NCI-H2196 (cell line): Measurements from ENCODE around the gene CEND1.
A peak's percentile ranks its signal among the peaks of the same experiment; 100 is the strongest.

Experiments used
- DNase-seq: peaks from one replicate; lab custom pipeline; 2025; ENCODE audit not compliant: unreplicated experiment; lab: John Stamatoyannopoulos, UW

CEND1 gene

DNA sequence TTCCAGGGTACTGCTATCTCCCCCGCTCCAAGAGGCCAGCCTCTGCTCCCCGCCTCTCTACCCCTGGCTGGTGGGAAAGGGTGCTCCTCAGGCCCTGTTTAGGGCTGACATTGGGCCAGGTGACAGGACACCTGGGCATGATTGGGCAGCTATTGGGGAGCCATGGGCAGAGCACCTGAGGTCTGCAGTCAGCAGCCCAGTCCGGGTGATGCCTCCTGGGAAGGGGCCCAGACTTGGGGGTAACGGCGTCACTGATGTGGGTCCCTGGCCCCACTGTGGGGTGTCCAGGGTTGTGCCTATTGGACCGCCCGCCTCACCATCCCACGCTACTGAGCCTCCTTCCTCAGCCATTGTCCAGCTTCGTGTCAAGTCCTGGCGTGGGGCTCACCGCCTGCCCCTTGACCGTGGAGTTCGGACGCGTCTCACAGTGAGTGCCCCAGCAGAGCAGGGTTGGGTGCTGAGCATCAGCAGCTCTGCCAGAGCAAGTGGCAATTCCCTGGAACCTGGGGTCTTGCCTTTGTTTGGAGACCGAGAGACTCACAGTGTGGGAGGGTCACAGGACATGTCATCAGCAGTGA lies 9.8 kb downstream of the CEND1 start:
- DNase-seq: no peak

DNA sequence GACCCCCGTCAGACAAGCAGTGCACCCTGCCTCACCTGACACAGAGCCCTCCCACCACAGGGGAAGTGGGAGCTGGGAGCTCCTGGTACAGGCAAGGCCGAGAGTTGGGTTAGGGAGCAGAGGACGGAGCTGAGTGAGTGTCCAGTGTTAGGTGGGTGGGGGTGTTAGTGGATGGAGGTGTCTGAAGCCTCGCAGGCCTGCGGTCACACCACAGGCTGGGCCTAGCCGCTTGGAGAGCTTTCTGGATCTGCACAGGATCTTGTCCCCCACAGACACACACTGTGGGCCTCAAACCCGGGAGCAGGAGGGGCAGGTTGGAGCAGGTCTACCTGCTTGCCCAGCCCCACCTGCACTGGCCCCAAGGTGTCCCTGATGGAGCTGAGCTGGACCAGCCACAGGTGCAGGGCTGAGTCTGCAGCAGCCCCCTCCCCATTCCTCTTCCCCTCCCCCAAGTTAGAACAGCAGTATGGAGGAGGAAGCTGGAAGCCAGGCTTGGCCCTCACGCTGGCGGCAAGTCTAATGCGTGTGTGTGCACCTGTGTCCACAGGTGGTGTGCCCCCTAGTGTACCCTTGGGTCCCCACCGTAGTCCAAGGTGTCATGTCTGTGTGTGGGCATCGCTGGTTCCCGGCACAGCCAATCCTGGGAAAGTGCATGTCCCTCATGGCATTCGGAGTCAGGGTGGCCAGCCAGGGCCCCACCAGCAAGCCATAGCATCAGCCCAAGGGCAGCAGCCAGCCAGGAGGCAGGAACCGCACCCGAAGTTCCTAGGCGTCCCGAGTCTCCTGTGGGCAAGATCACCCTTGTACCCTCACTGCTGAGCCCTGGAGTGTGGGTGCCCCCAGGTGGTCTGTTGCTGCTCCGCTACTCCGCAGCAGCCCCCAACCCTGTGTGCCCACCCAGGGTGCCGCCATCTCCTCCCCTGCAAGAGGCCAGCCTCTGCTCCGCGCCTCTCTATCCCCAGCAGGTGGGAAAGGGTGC lies 10.6 kb downstream of the CEND1 start:
- no peak for DNase-seq

DNA sequence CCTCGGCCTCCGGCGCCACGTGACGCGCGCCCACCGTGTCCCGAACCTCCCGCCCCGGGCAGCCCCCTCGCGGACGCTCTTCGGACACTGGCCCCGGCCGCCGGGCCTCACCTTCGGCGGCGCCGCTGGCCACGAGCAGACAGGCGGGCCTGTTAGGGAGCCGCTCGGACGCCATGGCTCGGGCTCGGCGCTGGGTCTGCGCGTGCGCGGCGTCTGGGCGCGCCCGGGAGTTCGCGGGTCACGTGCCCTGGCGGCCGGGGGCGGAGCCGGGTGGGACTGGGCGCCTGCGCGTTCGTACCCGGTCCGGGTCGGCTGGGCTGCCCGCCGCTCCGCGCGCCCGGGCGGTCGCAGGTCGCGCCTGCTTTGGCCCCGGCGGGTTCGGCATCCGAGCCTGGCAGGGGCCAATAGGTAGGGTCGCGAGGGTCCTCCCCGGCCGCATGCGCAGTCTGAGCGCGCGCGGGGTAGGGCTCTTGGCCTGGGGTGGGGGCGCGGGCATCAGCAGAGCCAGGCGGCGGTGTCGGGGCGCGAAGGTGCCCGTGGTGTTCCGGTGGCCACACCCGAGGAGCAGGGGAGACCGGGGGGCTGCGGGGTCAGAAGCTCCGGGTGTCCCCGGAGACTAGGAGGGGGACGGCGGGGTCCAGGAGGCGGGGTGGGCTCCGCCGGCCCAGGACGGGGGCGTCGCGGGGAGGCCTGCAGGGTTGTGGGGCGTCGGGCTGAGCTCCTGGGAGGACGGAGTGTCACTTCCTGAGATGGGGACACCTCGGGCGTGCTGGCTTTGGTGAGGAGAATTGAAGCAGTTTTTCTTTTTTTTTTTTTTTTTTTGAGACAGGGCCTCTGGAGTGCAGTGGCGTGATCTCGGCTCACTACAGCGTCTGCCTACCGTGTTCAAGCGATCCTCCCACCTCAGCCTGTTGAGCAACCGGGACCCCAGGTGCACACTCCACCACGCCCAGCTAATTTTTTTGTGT lies 12.3 kb downstream of the CEND1 start, which contains the start of gene GATD1:
Gene GATD1, minus strand, starts transcription at position 200 of the 968 bp plus-strand sequence. Its CDS starts 25 bp downstream, at position 175.
- peak; percentile 92 for DNase-seq

DNA sequence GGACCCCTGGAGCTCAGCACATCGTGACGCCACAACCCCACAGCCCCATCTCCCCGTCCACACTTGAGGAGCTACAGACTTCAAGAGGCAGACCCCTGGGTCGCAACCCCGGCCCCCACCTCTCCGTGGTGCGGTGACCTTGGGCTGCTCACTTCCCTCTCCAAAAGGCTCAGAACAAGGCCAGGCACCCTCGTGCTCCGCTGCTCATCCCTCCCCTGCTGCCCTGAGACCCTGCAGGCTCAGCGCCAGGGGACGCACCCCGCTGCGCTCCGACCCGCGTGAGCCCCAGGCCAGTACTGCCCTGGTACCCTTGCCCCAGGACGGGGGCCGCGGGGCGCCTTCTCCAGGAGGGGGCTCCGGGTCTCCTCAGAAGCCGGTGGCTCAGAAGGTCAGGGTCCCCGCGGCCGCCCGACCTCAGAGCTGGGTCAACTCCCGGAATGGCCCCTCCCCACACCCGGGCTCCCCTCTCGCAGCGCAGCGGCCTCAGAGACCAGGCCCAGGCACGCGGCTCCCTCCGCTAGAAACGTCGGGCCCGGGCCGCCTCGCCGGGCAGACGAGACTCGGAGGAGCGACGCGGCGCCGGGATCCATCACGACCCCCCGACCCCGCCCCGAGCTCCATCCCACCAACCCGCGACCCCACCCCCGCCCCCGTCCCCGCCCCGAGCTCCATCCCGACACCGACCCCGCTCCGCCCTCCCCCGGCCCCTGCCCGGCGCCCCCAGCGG lies 13.2 kb downstream of the CEND1 start:
- peak; percentile 10 for DNase-seq

DNA sequence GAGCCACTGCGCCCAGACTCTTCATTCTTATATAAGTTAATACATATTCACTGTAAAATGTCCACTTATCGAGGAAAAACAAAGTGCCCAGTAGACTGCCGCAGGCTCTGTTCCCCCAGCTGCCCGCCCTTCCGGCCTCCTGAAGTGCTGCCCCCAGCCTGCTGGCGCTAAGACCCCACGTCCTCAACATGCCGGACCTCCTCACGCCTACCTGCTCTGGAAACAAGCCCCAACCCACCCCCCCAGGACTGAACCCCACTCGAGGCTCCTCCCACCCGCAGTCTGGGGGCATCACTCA lies 13.7 kb downstream of the CEND1 start:
- no peak for DNase-seq

DNA sequence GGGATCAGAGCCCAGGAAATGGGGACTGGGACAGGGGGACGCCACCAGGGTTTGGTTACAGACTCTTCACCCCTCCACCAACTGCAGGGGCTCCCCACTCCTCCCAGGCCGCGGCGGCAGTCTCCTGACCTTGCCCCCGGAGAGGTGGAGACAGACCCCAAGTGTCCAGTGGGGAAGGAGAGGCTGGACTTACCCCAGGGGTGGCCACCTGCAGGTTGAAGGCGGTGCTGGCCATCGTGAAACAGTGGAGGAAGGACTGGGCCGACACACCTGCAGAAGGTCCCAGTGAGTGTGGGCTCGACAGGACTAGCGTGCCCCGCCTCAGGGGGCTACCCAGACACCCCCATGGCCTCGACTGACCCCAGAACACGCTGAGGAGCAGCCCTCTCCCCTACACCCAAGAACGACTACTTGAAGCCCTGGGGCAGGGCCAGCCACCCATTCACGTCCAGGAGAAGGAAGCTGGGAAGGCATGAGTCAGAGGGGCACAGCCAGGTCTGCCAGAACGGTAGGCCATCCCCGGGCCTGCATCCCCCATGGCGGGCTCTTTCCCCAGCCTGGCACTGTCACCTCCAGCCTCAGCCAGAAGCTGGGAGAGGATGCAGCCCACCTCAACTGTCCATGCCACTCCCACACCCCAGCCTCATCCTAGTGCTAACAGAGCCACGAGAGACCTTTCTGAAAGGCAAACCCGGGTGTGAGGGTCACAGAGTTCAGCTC lies 14.9 kb downstream of the CEND1 start:
- DNase-seq: no peak

DNA sequence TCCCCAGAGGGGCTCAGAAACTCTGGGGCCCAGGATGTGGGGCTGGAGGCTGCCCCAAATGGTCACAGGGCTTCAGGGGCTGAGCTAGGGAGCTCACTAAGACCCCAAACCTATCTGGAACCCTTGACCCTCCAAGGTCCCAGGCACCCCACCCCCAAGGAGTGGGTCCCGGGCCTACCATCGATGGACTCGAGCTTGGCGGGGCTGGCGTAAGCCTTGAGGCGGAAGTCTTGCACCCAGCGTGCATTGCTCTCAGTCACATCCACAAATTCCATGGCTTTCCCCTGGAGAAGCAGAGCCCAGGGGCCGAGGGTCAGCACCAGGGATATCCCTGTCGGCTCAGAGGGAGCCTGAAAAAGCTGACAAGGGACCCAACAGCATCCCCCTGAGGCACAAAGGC lies 16.1 kb downstream of the CEND1 start:
- DNase-seq: no peak

DNA sequence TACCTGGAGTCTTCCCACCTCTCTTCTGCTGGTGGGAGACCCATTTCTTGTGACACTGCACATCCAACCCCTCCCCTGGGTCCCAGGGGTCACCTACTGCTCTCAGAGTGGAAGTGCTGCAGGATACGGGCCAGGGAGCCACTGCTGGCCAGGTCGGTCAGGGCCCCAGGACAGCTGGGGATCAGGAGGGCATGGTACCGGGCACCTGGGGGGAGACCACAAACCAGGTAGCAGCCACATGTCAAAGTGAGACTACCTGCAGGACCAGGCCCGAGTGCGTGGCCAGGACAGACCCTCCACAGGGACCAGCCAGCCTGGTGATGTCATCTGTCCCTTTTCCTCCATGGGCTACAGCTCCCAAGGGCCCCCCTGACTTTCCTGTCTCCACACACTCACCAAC lies 16.5 kb downstream of the CEND1 start:
- DNase-seq: no peak

DNA sequence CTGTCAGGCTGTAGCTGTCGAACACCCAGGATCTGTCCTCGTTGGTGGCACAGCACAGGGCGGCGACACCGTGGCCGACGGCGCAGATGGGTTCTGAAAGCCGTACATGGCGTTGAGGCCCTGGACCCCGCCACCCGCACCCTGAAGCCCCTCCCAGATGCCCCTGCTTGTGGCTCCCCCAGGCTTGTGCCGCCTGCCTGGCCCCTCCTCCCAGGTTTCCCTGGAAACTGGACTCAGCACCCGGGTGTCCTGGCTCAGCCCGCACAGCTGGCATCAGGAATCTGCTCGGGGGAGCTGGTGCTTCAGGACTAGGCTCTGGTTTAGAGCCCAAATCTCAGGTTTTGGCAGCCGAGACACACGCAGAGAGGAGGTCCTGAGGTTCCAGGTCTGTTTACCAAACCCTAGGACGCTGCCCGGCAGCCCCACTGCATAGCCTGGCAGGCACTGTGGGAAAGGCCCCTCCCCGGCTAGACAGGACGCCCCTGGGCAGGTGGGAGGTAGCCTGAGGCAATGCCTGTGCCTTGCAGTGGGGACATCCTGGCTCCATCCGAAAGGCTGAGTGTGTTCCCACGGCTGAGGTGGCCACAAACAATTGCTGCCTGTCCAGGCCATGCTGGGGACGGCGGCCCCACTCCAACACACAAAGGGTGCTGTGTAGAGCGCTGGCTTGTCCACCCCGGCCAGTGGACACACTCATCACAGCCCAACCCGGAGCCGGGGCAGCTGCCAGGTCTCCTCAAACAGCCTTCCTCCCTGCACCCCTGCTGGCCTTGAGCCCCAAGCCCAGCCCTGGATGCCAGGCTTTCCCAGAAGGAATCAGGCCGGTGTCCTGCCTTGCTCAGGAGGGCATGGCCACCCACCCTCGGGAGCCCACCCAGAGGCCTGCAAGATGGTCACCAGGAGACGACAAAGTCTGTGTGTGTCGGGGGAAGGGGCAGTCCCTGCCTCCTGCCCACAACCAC lies 17.2 kb downstream of the CEND1 start:
- no peak for DNase-seq

DNA sequence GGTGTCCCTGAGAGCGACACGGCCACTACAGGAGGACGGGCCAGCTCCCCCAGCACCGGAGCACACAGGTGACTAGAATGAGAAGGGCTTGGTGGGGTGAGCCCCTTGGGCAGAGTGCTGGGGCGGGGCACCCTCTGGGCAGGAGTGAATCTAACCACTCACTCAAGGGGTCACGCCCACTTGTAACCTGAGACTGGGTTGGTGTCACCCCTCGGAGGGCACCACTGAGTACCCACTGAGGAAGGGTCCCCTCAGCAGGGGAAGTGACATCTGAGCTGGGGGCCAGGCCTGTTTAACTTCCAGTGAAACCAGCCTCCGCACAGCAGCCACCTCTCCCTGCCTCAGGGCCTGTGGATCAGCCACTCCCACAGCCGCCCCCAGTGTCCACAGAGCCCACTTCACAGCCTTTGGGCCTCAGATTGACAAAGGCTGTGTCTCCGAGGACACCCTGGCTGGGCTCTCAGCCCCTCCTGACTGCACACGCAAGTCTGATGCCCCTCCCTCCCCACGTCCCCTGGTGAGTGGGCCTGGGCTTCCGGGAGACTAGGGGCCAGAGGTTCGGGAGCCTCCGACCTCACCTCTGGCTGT lies 18.2 kb downstream of the CEND1 start:
- no peak for DNase-seq

DNA sequence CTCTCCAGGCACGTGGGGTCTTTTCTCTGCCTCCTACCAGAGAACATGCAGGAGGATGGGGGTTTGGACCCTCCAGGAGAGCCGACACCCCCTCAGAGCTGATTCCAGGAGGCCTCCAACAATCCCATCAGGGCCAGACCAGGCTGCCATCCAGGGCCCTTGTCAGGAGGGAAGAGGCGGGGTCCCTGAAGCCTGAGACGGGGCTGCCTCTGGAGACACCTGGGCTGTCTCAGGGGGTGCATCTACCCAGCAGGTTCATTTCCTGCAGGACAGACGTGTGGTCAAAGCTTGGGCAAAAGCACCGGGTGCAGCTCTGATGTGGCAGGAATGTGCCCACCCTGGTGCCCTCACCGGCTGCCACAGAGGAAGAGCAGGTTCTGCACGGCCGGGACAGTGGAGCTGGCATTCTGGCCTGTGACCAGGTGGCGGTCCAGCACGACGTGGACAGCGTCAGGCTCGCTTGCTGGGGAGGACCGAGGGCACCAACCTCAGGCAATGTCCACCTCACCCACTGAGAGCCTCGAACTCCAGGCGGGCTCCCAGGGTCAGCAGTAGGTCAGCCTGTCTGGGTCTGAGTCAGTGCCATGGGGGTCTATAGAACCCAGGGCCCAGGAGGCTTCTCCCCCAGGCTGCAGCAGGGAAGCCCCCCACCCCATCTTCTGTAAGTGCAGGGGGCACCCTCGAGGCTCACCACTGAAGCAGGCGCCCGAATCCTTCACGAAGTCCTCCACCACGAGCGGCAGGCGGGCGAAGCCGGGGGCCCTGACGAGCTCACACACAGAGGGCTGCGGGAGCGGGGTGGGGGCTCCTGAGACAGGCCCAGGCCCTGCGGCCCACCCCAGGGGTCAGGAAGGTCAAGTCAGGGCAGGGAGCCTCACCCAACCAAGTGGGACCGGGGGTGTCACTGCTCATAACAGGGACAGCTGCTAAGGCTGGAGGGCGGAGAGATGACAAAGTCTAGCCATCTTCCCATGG lies 19.0 kb downstream of the CEND1 start:
- no peak for DNase-seq

DNA sequence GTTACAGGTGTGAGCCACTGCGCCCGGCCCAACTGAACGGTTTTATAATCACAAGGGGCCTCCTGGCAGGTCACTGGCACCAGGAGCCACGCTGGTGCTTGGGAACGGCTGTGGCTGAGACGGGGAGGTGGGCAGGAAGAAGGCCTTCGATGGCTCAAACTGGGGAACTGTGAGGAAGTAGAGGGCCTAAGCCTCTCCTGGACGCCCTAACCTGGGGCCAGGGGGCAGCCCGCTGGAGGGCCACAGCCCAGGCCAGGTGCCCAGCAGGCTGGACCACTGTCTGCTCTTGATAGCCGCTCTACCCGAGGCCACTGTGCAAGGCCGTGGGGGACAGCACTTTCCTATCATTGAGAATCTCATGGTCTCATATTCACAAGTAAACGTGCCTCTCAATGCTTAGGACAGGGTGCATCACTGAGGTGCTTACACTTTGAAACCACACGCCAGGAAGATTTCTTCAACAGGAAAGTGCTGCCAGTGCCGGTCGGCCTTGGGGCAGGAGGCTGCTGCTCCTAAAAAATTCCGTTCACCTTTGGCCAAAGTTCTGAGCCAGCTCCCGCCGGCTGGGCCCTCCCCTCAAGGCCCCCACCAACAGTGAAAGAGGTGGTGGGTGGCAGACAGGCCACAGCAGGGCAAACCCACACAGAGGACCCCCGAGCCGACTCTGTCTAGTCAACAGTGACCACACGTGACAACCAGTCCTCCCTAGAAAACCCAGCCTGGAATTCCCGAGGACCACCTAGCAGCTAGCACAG lies 19.8 kb downstream of the CEND1 start:
- no peak for DNase-seq

DNA sequence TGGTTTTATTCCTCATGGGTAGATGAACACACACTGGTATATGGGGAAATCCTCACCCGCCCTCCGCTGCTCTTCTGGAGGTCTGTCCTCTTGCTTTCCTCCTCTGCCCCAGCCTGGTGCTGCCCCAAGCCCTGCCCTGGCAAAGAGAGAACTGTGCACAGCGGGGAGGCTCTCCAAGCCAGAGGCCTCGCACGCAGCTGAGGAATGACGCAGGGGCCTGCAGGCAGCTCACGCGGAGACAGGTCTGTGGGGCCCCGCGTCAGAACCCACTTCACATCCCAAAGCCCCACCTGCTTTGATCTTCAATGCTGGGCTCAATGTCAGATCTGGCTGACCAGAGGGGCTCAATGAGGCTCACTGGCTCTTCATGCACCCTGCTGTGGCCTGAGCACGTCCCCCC lies 22.7 kb downstream of the CEND1 start:
- no peak for DNase-seq

DNA sequence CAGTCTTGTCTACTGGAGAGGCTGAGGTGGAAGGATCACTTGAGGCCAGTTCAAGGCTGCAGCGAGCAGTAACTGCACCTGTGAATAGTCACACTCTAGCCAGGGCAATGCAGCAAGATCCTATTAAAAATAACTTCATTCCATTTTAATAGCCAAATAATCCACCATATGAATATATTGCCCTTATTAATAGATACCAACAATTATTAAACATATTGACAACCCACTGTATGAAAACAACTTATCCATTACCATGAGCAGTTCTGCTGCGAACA lies 23.0 kb downstream of the CEND1 start:
- DNase-seq: no peak

DNA sequence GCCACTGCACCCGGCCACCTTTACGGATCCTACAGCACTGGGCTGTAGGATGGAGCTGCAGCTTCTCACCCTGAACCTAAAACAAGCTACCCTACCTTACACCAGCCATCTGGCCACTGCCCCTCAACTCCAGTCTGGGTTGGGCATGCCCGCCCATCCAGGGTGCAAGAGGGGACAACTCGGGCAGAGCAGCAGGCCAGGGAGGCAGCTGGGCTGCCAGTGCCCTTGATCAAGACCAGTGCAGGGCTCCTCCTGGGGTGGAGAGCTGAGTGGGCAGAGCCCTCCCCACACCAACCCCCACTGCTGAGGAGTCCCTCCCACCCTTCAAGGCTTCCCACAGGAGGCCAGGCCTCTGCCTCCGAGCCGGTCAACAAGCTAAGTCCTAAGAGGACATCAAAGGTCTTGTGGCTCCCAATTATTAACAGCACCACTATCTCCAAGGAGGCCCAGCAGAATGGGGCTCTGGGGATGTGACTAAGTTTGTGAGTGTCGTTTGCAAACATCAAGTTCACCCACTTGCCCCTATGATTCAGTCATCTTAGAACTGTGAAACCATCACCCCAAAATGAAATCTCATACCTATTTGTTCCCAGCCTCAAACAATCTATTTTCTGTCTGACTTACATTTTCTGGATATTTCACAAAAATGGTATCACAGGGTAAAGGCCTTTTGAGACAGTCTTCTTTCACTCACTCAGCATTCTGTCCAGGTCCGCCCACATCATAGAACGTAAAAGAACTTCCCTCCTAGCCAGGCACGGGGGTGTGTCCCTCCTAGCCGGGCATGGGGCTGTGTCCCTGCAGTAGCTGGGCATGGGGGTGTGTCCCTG lies 23.6 kb downstream of the CEND1 start:
- no peak for DNase-seq

DNA sequence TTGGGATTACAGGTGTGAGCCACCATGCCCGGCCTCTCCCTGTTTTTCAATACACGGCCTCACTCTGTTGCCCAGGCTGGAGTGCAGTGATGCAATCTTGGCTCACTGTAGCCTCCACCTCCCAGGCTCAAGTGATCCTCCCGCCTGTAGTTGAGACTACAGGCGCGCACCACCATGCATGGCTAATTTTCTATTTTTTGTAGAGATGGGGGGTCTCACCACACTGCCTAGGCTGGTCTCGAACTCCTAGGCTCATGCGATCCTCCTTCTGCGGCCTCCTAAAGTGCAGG lies 24.1 kb downstream of the CEND1 start:
- DNase-seq: no peak
